Ectodermal cell (in vitro differentiated cells): ENCODE data around the gene SNCAIP.

Experiments
- H3K27ac ChIP-seq: 2 replicates; pipeline ENCODE4 v1.7.0; 2013; ENCODE audit warnings: mild to moderate bottlenecking, low read depth, low read length; ENCODE audit not compliant: insufficient read depth, poor library complexity, severe bottlenecking
- H3K27me3 ChIP-seq: 2 replicates; pipeline ENCODE4 v1.7.0; 2013; ENCODE audit warnings: mild to moderate bottlenecking, low read length; ENCODE audit not compliant: insufficient read depth, control insufficient read depth, poor library complexity, severe bottlenecking
- H3K36me3 ChIP-seq: one replicate; pipeline ENCODE4 v1.7.0; 2013; ENCODE audit warnings: low read length; ENCODE audit not compliant: control insufficient read depth, insufficient read depth
- H3K4me1 ChIP-seq: one replicate; pipeline ENCODE4 v1.7.0; 2013; ENCODE audit warnings: low read length; ENCODE audit not compliant: control insufficient read depth, insufficient read depth
- H3K4me3 ChIP-seq: 2 replicates; pipeline ENCODE4 v1.7.0; 2013; ENCODE audit warnings: low read depth, low read length, control low read depth; ENCODE audit not compliant: insufficient read depth
- H3K9me3 ChIP-seq: 2 replicates; pipeline ENCODE4 v1.7.0; 2013; ENCODE audit warnings: mild to moderate bottlenecking, low read length, moderate library complexity; ENCODE audit not compliant: control insufficient read depth
- WGBS, 2 experiments: methylation state at CpG; one replicate each; pipeline ENCODE4 v1.1.7; 2013; ENCODE audit warnings: missing lambda C conversion rate in 2 of 2; 5-methylcytosine and 5-hydroxymethylcytosine counted together

Gene SNCAIP

GRCh38 chr5:122421374-122422079, 109.5 kb downstream of the SNCAIP start:
- Histone ChIP-seq H3K36me3 (no peaks in the 10 kb centered on the region), H3K27ac (no peak overlapping the region), H3K9me3 (no peaks in the 10 kb centered on the region), H3K27me3 (no peaks in the 10 kb centered on the region), H3K4me3 (no peak overlapping the region), H3K4me1 (no peaks in the 10 kb centered on the region)
- WGBS, 2 experiments: 93 to 100% methylated on average over 2 of the region's 2 CpGs

GRCh38 chr5:122423221-122423620, 111.2 kb downstream of the SNCAIP start:
- no peak overlapping the region for H3K4me3 ChIP-seq
- H3K27me3 ChIP-seq: no peaks in the 10 kb centered on the region
- H3K9me3 ChIP-seq: no peaks in the 10 kb centered on the region
- H3K36me3 ChIP-seq: no peaks in the 10 kb centered on the region
- WGBS, 2 experiments: 93 to 95% methylated on average over 4 of the region's 4 CpGs
- H3K27ac ChIP-seq: no peak overlapping the region
- no peaks in the 10 kb centered on the region for H3K4me1 ChIP-seq

- H3K4me3 ChIP-seq: no peak overlapping the region
- WGBS, 2 experiments: 75 to 83% methylated on average over 1 of the region's 1 CpG
- H3K9me3 ChIP-seq: no peaks in the 10 kb centered on the region
- no peaks in the 10 kb centered on the region for H3K27me3 ChIP-seq
- no peaks in the 10 kb centered on the region for H3K4me1 ChIP-seq
- H3K36me3 ChIP-seq: no peaks in the 10 kb centered on the region
- H3K27ac ChIP-seq: no peak overlapping the region
Observed at GRCh38 chr5:122424132-122424531, 112.1 kb downstream of the SNCAIP start.

GRCh38 chr5:122426301-122426700, 114.3 kb downstream of the SNCAIP start:
- Histone ChIP-seq H3K36me3 (no peaks in the 10 kb centered on the region), H3K4me3 (no peak overlapping the region), H3K27ac (no peak overlapping the region), H3K27me3 (no peaks in the 10 kb centered on the region), H3K4me1 (peaks cover 5% of the 10 kb centered on the region), H3K9me3 (no peaks in the 10 kb centered on the region)
- 100% methylated on average over 2 of the region's 3 CpGs; no CpG with 5 or more reads in 1 of the 2 experiments for WGBS, 2 experiments

GRCh38 chr5:122427621-122428020, 115.6 kb downstream of the SNCAIP start:
- 91 to 100% methylated on average over 2 of the region's 2 CpGs for WGBS, 2 experiments
- no peaks in the 10 kb centered on the region for H3K9me3 ChIP-seq

GRCh38 chr5:122429545-122430318, 117.7 kb downstream of the SNCAIP start:
- peak overlapping the region; percentile 56 for H3K27ac ChIP-seq
- 44 to 57% methylated on average over 6 to 7 of the region's 7 CpGs for WGBS, 2 experiments
- no peaks in the 10 kb centered on the region for H3K9me3 ChIP-seq
- no peaks in the 10 kb centered on the region for H3K36me3 ChIP-seq
- H3K27me3 ChIP-seq: no peaks in the 10 kb centered on the region
- peaks cover 5% of the 10 kb centered on the region for H3K4me1 ChIP-seq
- H3K4me3 ChIP-seq: no peak overlapping the region

More at GRCh38 chr5:122427621-122428020, 115.6 kb downstream of the SNCAIP start:
- Histone ChIP-seq H3K27ac (no peak overlapping the region), H3K36me3 (no peaks in the 10 kb centered on the region), H3K27me3 (no peaks in the 10 kb centered on the region), H3K4me1 (peaks cover 5% of the 10 kb centered on the region), H3K4me3 (no peak overlapping the region)

GRCh38 chr5:122430319-122430586, 118.2 kb downstream of the SNCAIP start:
- Histone ChIP-seq H3K36me3 (no peaks in the 10 kb centered on the region), H3K9me3 (no peaks in the 10 kb centered on the region), H3K4me1 (peaks cover 5% of the 10 kb centered on the region), H3K27me3 (no peaks in the 10 kb centered on the region), H3K4me3 (no peak overlapping the region), H3K27ac (peak overlapping the region; percentile 56)
- WGBS, 2 experiments: 56 to 100% methylated on average over 1 to 2 of the region's 2 CpGs

GRCh38 chr5:122431298-122431697, 119.3 kb downstream of the SNCAIP start:
- H3K4me3 ChIP-seq: no peak overlapping the region
- no peaks in the 10 kb centered on the region for H3K9me3 ChIP-seq
- H3K27me3 ChIP-seq: no peaks in the 10 kb centered on the region
- peaks cover 9% of the 10 kb centered on the region for H3K4me1 ChIP-seq
- no peak overlapping the region for H3K27ac ChIP-seq
- H3K36me3 ChIP-seq: no peaks in the 10 kb centered on the region
- WGBS, 2 experiments: no CpG with 5 or more reads among the region's 1 CpG

GRCh38 chr5:122434205-122434970, 122.4 kb downstream of the SNCAIP start:
- H3K4me1 ChIP-seq: peaks cover 9% of the 10 kb centered on the region
- no peaks in the 10 kb centered on the region for H3K9me3 ChIP-seq
- H3K27me3 ChIP-seq: no peaks in the 10 kb centered on the region
- no peaks in the 10 kb centered on the region for H3K36me3 ChIP-seq
- WGBS, 2 experiments: 89 to 94% methylated on average over 5 of the region's 5 CpGs
- H3K27ac ChIP-seq: no peak overlapping the region
- no peak overlapping the region for H3K4me3 ChIP-seq

GRCh38 chr5:122435234-122435633, 123.2 kb downstream of the SNCAIP start:
- Histone ChIP-seq H3K27me3 (no peaks in the 10 kb centered on the region), H3K27ac (no peak overlapping the region), H3K4me1 (peaks cover 5% of the 10 kb centered on the region), H3K36me3 (no peaks in the 10 kb centered on the region), H3K4me3 (no peak overlapping the region), H3K9me3 (no peaks in the 10 kb centered on the region)
- WGBS, 2 experiments: 89 to 95% methylated on average over 4 of the region's 4 CpGs
